ENCODE results near the gene ABCB8.

DNA sequence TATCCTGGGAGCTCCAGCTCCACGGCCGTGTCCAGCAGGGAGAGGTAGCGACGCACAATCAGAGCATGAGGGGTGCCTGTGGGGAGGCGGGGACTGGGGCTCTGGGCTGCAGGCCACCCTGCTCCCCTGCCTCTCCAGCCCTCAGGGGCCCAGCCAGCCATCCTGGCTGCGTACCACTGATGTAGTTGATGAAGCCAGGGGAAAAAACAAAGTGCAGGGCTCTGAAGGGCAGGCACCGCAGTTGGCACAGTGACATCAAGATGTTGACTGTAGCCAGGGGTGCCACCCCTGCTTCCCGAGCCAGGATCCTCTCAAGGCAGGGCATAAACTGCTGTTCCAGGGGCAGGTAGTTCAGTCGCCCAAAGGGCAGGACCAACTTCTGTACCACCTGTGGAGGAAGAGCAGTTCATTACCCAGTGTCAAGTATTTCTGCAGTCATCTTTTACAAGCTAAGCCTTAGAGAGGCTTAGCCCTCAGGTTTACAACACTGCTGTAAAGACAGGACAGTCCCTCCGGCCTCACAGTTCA, 49.5 kb downstream of the ABCB8 start:
- TF ChIP-seq GABPA (IDR thresholded peaks at IDR 0.05; ENCODE audit: low read depth) (no peak), CTCF (IDR thresholded peaks at IDR 0.05; ENCODE audit: insufficient read depth, low read length) (no peak), POLR2AphosphoS5 (IDR thresholded peaks at IDR 0.05; ENCODE audit: low read depth) (peak; percentile 11; the same call in 1 of the 2 replicates)
